Panc1 (cell line): ENCODE results near the gene CACNB3.

Experiments used
- REST ChIP-seq, 2 experiments: IDR thresholded peaks; 2 replicates each; pipeline ENCODE4 v1.6.1; 2011 to 2012; ENCODE audit warnings: low read depth in 2 of 2, control low read depth in 1 of 2, low read length in 1 of 2, mild to moderate bottlenecking in 1 of 2, moderate library complexity in 1 of 2; ENCODE audit not compliant: insufficient read depth in 1 of 2
- TCF7L2 ChIP-seq: IDR thresholded peaks from 2 replicates; pipeline ENCODE4 v1.6.1; 2011; ENCODE audit warnings: mild to moderate bottlenecking, low read depth, low read length, inconsistent platforms
- TF ChIP-seq, protein P1 (sequence below): fragments of 450-650 bp; IDR thresholded peaks from 2 replicates; pipeline ENCODE4 v1.5.1; 2017; ENCODE audit warnings: mild to moderate bottlenecking

GRCh38 chr12:48819986-48820725 is 1.9 kb downstream of the CACNB3 start:
- TF ChIP-seq, protein P1, sequence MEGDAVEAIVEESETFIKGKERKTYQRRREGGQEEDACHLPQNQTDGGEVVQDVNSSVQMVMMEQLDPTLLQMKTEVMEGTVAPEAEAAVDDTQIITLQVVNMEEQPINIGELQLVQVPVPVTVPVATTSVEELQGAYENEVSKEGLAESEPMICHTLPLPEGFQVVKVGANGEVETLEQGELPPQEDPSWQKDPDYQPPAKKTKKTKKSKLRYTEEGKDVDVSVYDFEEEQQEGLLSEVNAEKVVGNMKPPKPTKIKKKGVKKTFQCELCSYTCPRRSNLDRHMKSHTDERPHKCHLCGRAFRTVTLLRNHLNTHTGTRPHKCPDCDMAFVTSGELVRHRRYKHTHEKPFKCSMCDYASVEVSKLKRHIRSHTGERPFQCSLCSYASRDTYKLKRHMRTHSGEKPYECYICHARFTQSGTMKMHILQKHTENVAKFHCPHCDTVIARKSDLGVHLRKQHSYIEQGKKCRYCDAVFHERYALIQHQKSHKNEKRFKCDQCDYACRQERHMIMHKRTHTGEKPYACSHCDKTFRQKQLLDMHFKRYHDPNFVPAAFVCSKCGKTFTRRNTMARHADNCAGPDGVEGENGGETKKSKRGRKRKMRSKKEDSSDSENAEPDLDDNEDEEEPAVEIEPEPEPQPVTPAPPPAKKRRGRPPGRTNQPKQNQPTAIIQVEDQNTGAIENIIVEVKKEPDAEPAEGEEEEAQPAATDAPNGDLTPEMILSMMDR = no peak
- no peak for TF ChIP-seq REST (IDR thresholded peaks at IDR 0.05; ENCODE audit: insufficient read depth in 1 of 2, low read depth in 2 of 2, low read length in 1 of 2)
- no peak for TF ChIP-seq TCF7L2
